SK-N-SH (cell line): ENCODE data around the gene SLC22A13.

ENCODE experiments used
- ELF1 ChIP-seq: IDR thresholded peaks from 2 replicates; pipeline ENCODE4 v1.4.0; 2012
- JUND ChIP-seq: IDR thresholded peaks from 2 replicates; pipeline ENCODE4 v1.4.0; 2012
- POLR2AphosphoS5 ChIP-seq: IDR thresholded peaks from 2 replicates; pipeline ENCODE4 v1.6.1; 2012; ENCODE audit warnings: low read depth, low read length
- RCOR1 ChIP-seq: fragments of 150-350 bp; IDR thresholded peaks from 2 replicates; pipeline ENCODE4 v1.6.1; 2017; ENCODE audit warnings: antibody characterized with exemption, low read length
- RFX5 ChIP-seq: IDR thresholded peaks from 2 replicates; pipeline ENCODE4 v1.6.1; 2012; ENCODE audit warnings: mild to moderate bottlenecking, improper control_type of control experiment, low read length
- YY1 ChIP-seq: IDR thresholded peaks from 2 replicates; pipeline ENCODE4 v1.4.0; 2012; ENCODE audit warnings: low read depth, mild to moderate bottlenecking
- TF ChIP-seq, protein P1 (sequence below): fragments of 200-600 bp; sonication (generic); IDR thresholded peaks from 2 replicates; pipeline ENCODE4 v1.6.1; 2017; ENCODE audit warnings: antibody characterized with exemption, mild to moderate bottlenecking, moderate library complexity
- TF ChIP-seq, protein P2 (sequence below): IDR thresholded peaks from 2 replicates; pipeline ENCODE4 v1.4.0; 2012; ENCODE audit warnings: low read depth, borderline replicate concordance

DNA sequence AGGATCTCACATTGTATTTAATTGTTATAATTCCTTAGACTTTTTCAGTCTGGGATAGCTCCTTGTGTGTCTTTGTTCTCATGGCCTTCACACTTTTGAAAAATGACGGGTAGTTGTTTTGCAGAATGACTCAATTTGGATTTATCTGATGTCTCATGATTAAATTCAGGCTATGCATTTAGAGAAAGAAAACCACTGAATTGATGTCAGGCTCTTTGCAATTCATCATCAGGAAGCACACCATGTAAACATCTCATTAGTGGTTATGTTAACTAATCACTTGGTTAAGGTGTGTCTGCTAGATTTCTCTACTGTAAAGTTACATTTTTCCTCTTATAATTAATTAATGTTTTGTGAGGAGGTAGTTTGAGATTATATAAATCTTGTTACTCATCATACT is 8.0 kb upstream of the SLC22A13 start:
- TF ChIP-seq RFX5 (no peak), POLR2AphosphoS5 (no peak), RCOR1 (no peak), YY1 (no peak), ELF1 (no peak), JUND (no peak)
- TF ChIP-seq, protein P1, sequence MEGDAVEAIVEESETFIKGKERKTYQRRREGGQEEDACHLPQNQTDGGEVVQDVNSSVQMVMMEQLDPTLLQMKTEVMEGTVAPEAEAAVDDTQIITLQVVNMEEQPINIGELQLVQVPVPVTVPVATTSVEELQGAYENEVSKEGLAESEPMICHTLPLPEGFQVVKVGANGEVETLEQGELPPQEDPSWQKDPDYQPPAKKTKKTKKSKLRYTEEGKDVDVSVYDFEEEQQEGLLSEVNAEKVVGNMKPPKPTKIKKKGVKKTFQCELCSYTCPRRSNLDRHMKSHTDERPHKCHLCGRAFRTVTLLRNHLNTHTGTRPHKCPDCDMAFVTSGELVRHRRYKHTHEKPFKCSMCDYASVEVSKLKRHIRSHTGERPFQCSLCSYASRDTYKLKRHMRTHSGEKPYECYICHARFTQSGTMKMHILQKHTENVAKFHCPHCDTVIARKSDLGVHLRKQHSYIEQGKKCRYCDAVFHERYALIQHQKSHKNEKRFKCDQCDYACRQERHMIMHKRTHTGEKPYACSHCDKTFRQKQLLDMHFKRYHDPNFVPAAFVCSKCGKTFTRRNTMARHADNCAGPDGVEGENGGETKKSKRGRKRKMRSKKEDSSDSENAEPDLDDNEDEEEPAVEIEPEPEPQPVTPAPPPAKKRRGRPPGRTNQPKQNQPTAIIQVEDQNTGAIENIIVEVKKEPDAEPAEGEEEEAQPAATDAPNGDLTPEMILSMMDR, result no peak
- TF ChIP-seq, protein P2, sequence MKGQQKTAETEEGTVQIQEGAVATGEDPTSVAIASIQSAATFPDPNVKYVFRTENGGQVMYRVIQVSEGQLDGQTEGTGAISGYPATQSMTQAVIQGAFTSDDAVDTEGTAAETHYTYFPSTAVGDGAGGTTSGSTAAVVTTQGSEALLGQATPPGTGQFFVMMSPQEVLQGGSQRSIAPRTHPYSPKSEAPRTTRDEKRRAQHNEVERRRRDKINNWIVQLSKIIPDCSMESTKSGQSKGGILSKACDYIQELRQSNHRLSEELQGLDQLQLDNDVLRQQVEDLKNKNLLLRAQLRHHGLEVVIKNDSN, result no peak
